H1 (cell line): ENCODE results near the gene GMEB2. TPM values are rescaled to one million over a fixed set of nuclear protein-coding genes. Genes with fewer than 3 reads are reported as not detected.

Experiments
- ASH2L ChIP-seq: fragments of 200-600, 300-600 bp; sonication (generic); IDR thresholded peaks from one replicate; pipeline ENCODE4 v1.7.1; 2017; ENCODE audit warnings: low read length
- BRCA1 ChIP-seq: IDR thresholded peaks from 2 replicates; pipeline ENCODE4 v1.6.1; 2012; ENCODE audit warnings: low read depth, low read length, improper control_type of control experiment
- polyA plus RNA-seq, 7 experiments: library from polyadenylated mRNA; depleted of rRNA in 3 of 7; stranded (reverse) in 5 of 7; unstranded in 2 of 7; fragments of >200 nt in 5 of 7; fragments of 200-250 nt in 2 of 7; gene quantifications; 1 replicate in 5 of 7; 2 replicates in 1 of 7; 4 replicates in 1 of 7; pipeline versions ENCODE4 v1.2.1 to v1.2.3, GENCODE V29; 2011 to 2013; ENCODE audit warnings: missing spikeins in 2 of 7, mixed read lengths in 2 of 7
- total RNA-seq: library from RNA; stranded (reverse); fragmentation: NEBNext Ultra II Directional; extraction: Animal tissue kit (Norgen Biotek cat#: 25700); gene quantifications from 2 replicates; pipeline ENCODE4 v1.2.1, GENCODE V29; 2021

Gene GMEB2
- total and polyA plus RNA-seq, 2 of the 8 experiments (the other 6 are each of a cell fraction or from before 2014, with no cell fraction given) = 12.9 to 14.2 TPM

DNA sequence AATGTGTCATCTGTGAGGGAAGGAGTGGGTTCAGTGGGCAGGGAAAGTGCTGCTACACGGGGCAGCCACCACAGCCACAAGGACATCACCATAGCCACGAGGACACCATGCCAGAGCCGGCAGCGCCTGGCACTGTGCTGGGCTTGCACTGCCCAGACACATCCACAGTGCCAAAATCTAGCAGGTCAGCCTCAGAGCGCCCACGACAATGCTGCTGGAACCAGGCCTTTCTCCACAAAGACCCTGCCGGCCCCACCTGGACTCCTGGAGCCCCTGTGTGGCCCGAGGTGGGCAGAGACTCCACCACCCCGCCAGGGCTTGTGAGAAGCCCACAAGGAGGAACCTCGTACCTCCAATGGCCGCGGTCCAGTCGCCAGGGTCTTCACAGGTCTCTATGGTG lies 34.2 kb downstream of the GMEB2 start (continued):
- TF ChIP-seq ASH2L = no peak
- TF ChIP-seq BRCA1 = no peak
